GM12878 (cell line): ENCODE data around the gene TYW3. TPM values are rescaled to one million over a fixed set of nuclear protein-coding genes. Genes with fewer than 3 reads are reported as not detected.

Experiments
- ATF7 ChIP-seq: fragments of 450-650 bp; IDR thresholded peaks from 2 replicates; pipeline ENCODE4 v1.6.1; 2016; ENCODE audit warnings: low read depth, mild to moderate bottlenecking
- BRCA1 ChIP-seq: IDR thresholded peaks from 2 replicates; pipeline ENCODE4 v1.6.1; 2011; ENCODE audit warnings: low read depth, low read length, improper control_type of control experiment
- CHD1 ChIP-seq: IDR thresholded peaks from 2 replicates; pipeline ENCODE4 v1.6.1; 2012; ENCODE audit warnings: low read depth, low read length, improper control_type of control experiment
- CREB1 ChIP-seq: IDR thresholded peaks from 2 replicates; pipeline ENCODE4 v1.6.1; 2012; ENCODE audit warnings: low read depth, mild to moderate bottlenecking, inconsistent platforms
- E2F8 ChIP-seq: fragments of 450-650 bp; IDR thresholded peaks from 2 replicates; pipeline ENCODE4 v1.6.1; 2018; ENCODE audit warnings: mild to moderate bottlenecking, low read depth, moderate library complexity; ENCODE audit not compliant: partially characterized antibody
- ETV6 ChIP-seq, 2 experiments: fragments of 450-650 bp in 1 of 2; IDR thresholded peaks in 1 of 2; conservative IDR thresholded peaks in 1 of 2; 2 replicates each; pipeline ENCODE4 v1.6.1; 2014; ENCODE audit warnings: antibody characterized with exemption in 1 of 2, borderline replicate concordance in 1 of 2, low read depth in 1 of 2, mild to moderate bottlenecking in 1 of 2, moderate library complexity in 1 of 2
- FOXM1 ChIP-seq: IDR thresholded peaks from 2 replicates; pipeline ENCODE4 v1.6.1; 2012; ENCODE audit warnings: low read depth, mild to moderate bottlenecking, inconsistent platforms, low read length, moderate library complexity
- KDM1A ChIP-seq: fragments of 200-600 bp; sonication (generic); IDR thresholded peaks from 2 replicates; pipeline ENCODE4 v1.6.1; 2016; ENCODE audit warnings: borderline replicate concordance
- KLF5 ChIP-seq: fragments of 450-650 bp; IDR thresholded peaks from 2 replicates; pipeline ENCODE4 v1.6.1; 2014; ENCODE audit warnings: mild to moderate bottlenecking; ENCODE audit not compliant: partially characterized antibody
- MAX ChIP-seq: IDR thresholded peaks from 2 replicates; pipeline ENCODE4 v1.6.1; 2012; ENCODE audit warnings: low read depth, low read length, improper control_type of control experiment
- MTA2 ChIP-seq: fragments of 450-650 bp; IDR thresholded peaks from 2 replicates; pipeline ENCODE4 v1.6.1; 2016; ENCODE audit warnings: low read depth, mild to moderate bottlenecking, moderate library complexity
- NFIC ChIP-seq: IDR thresholded peaks from 2 replicates; pipeline ENCODE4 v1.6.1; 2012; ENCODE audit warnings: low read depth, mild to moderate bottlenecking, inconsistent platforms, low read length, moderate library complexity
- NR2C2 ChIP-seq: IDR thresholded peaks from 2 replicates; pipeline ENCODE4 v1.6.1; 2011; ENCODE audit warnings: borderline replicate concordance, low read depth; ENCODE audit not compliant: control insufficient read depth, insufficient read length
- PKNOX1 ChIP-seq: fragments of 450-650 bp; IDR thresholded peaks from 2 replicates; pipeline ENCODE4 v1.6.1; 2016; ENCODE audit warnings: mild to moderate bottlenecking
- PML ChIP-seq: IDR thresholded peaks from 2 replicates; pipeline ENCODE4 v1.6.1; 2012; ENCODE audit warnings: low read length, inconsistent platforms
- RAD51 ChIP-seq: fragments of 450-650 bp; IDR thresholded peaks from 2 replicates; pipeline ENCODE4 v1.6.1; 2016; ENCODE audit warnings: moderate library complexity, mild to moderate bottlenecking, inconsistent platforms
- STAT3 ChIP-seq: IDR thresholded peaks from 2 replicates; pipeline ENCODE4 v1.6.1; 2011; ENCODE audit warnings: low read depth, low read length, improper control_type of control experiment
- ZBTB33 ChIP-seq: fragments of 450-650 bp; IDR thresholded peaks from 2 replicates; pipeline ENCODE4 v1.6.1; 2017; ENCODE audit warnings: mild to moderate bottlenecking
- ZZZ3 ChIP-seq: IDR thresholded peaks from 2 replicates; pipeline ENCODE4 v1.6.1; 2011; ENCODE audit warnings: low read depth; ENCODE audit not compliant: control insufficient read depth, insufficient read length
- polyA plus RNA-seq, 11 experiments: library from polyadenylated mRNA; depleted of rRNA in 4 of 11; unstranded in 6 of 11; stranded (reverse) in 5 of 11; fragments of >200 nt; fragmentation: Nextera tagmentation in 4 of 11; fragmentation: Illumina TruSeq in 1 of 11; extraction: Ambion mirVana in 4 of 11; extraction: Trizol in 1 of 11; gene quantifications; 1 replicate in 1 of 11; 2 replicates in 10 of 11; pipeline versions ENCODE4 v1.2.1 to v1.2.3, GENCODE V29; 2011 to 2016; ENCODE audit warnings: inconsistent platforms in 2 of 11, missing spikeins in 2 of 11, low read depth in 1 of 11
- total RNA-seq, 4 experiments: library from RNA; depleted of rRNA in 3 of 4; stranded (reverse); fragments of >200 nt in 3 of 4; fragmentation: Illumina TruSeq in 1 of 4; extraction: Trizol in 1 of 4; gene quantifications; 2 replicates each; pipeline versions ENCODE4 v1.2.1 to v1.2.3, GENCODE V29; 2013 to 2021
- TF ChIP-seq, protein P1 (sequence below): fragments of 450-650 bp; conservative IDR thresholded peaks from 2 replicates; pipeline ENCODE4 v1.6.1; 2017; ENCODE audit warnings: mild to moderate bottlenecking, moderate library complexity
- TF ChIP-seq, protein P2 (sequence below): IDR thresholded peaks from 2 replicates; pipeline ENCODE4 v1.6.1; 2012; ENCODE audit warnings: low read depth, low read length, improper control_type of control experiment

The TYW3 gene
- total and polyA plus RNA-seq, 10 of the 15 experiments (the other 5 are each of a cell fraction or from before 2014, with no cell fraction given) = 18.6 to 54.4 (median 32.8) TPM

GRCh38 chr1:74732960-74733603 lies at the start of gene TYW3, which contains the start of gene CRYZ (continued):
- peak; percentile 78; the same call in 1 of the 2 replicates for TF ChIP-seq CREB1
- TF ChIP-seq KLF5 = no peak
- peak; percentile 30; the same call in 1 of the 2 replicates for TF ChIP-seq MTA2
- TF ChIP-seq FOXM1 = peak; percentile 73
- no peak for TF ChIP-seq ZBTB33
- no peak for TF ChIP-seq RAD51
- peak; percentile 52; the same call in 1 of the 2 replicates for TF ChIP-seq ATF7
- TF ChIP-seq BRCA1 = no peak
- no peak for TF ChIP-seq STAT3
- TF ChIP-seq, protein P1, sequence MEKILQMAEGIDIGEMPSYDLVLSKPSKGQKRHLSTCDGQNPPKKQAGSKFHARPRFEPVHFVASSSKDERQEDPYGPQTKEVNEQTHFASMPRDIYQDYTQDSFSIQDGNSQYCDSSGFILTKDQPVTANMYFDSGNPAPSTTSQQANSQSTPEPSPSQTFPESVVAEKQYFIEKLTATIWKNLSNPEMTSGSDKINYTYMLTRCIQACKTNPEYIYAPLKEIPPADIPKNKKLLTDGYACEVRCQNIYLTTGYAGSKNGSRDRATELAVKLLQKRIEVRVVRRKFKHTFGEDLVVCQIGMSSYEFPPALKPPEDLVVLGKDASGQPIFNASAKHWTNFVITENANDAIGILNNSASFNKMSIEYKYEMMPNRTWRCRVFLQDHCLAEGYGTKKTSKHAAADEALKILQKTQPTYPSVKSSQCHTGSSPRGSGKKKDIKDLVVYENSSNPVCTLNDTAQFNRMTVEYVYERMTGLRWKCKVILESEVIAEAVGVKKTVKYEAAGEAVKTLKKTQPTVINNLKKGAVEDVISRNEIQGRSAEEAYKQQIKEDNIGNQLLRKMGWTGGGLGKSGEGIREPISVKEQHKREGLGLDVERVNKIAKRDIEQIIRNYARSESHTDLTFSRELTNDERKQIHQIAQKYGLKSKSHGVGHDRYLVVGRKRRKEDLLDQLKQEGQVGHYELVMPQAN = no peak; the same call in none of the 2 replicates
- no peak for TF ChIP-seq ZZZ3
- TF ChIP-seq MAX = peak; percentile 73
- TF ChIP-seq, protein P2, sequence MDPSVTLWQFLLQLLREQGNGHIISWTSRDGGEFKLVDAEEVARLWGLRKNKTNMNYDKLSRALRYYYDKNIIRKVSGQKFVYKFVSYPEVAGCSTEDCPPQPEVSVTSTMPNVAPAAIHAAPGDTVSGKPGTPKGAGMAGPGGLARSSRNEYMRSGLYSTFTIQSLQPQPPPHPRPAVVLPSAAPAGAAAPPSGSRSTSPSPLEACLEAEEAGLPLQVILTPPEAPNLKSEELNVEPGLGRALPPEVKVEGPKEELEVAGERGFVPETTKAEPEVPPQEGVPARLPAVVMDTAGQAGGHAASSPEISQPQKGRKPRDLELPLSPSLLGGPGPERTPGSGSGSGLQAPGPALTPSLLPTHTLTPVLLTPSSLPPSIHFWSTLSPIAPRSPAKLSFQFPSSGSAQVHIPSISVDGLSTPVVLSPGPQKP = no peak
- TF ChIP-seq KDM1A = no peak
- TF ChIP-seq NFIC = peak; percentile 39; the same call in 1 of the 2 replicates
- no peak for TF ChIP-seq CHD1
- TF ChIP-seq PKNOX1 = peak; percentile 53; the same call in 1 of the 2 replicates
- TF ChIP-seq E2F8 = no peak
- TF ChIP-seq PML = peak; percentile 85
- no peak for TF ChIP-seq NR2C2
- TF ChIP-seq ETV6 (conservative IDR thresholded peaks at IDR 0.05 in 1 of 2, IDR thresholded peaks at IDR 0.05 in 1 of 2; ENCODE audit: borderline replicate concordance in 1 of 2, low read depth in 1 of 2) = peak in 1 of 2 experiments; percentile 37; a peak in 1 of 4 replicates
